A673 (cell line): ENCODE results near the gene PHACTR4. TPM values are rescaled to one million over a fixed set of nuclear protein-coding genes. Genes with fewer than 3 reads are reported as not detected.

Experiments
- BruUV-seq: library from RNA; stranded (reverse); fragments of 400-500 nt; replicated peaks from 2 replicates; lab custom pipeline; 2021; lab: Mats Ljungman, UMichigan
- CTCF ChIA-PET: fragments of 300-600 bp; sonication (Branson Sonifier 250); formaldehyde crosslinking; loops from one replicate; lab custom pipeline; 2022; ENCODE audit warnings: antibody characterized with exemption; lab: Charles Lee
- POLR2A ChIA-PET: fragments of 300-600 bp; sonication (Branson Sonifier 250); formaldehyde crosslinking; loops from one replicate; lab custom pipeline; 2022; ENCODE audit warnings: antibody characterized with exemption; ENCODE audit not compliant: low non-redundant PET; lab: Charles Lee
- DNase-seq: peaks from one replicate; pipeline ENCODE4 v3.0.0-alpha.2; 2015; ENCODE audit warnings: low spot score
- H3K27ac ChIP-seq: fragments of 200-600 bp; sonication (generic); 2 replicates; pipeline ENCODE4 v1.5.1; 2016; ENCODE audit warnings: mixed run types, low read depth, mild to moderate bottlenecking, mixed read lengths, antibody characterized with exemption, low read length; ENCODE audit not compliant: poor library complexity, severe bottlenecking
- H3K27me3 ChIP-seq: fragments of 200-600 bp; sonication (generic); replicated peaks from 2 replicates; pipeline ENCODE4 v1.6.1; 2017; ENCODE audit warnings: mixed run types, low read depth, mild to moderate bottlenecking, mixed read lengths, antibody characterized with exemption, low read length; ENCODE audit not compliant: insufficient read depth, poor library complexity
- H3K36me3 ChIP-seq: fragments of 200-600 bp; sonication (generic); 2 replicates; pipeline ENCODE4 v1.6.1; 2016; ENCODE audit warnings: mixed run types, mild to moderate bottlenecking, mixed read lengths, antibody characterized with exemption, low read length; ENCODE audit not compliant: insufficient read depth, poor library complexity, severe bottlenecking
- H3K4me1 ChIP-seq: fragments of 200-600 bp; sonication (generic); 2 replicates; pipeline ENCODE4 v1.6.1; 2017; ENCODE audit warnings: mixed run types, mild to moderate bottlenecking, mixed read lengths, antibody characterized with exemption, low read length; ENCODE audit not compliant: insufficient read depth, poor library complexity, severe bottlenecking
- H3K4me3 ChIP-seq: fragments of 200-600 bp; sonication (generic); 2 replicates; pipeline ENCODE4 v1.5.1; 2016; ENCODE audit warnings: low read depth, mixed run types, mild to moderate bottlenecking, mixed read lengths, low read length; ENCODE audit not compliant: poor library complexity, severe bottlenecking
- H3K9me3 ChIP-seq: fragments of 200-600 bp; sonication (generic); 2 replicates; pipeline ENCODE4 v1.6.1; 2016; ENCODE audit warnings: mixed run types, low read depth, mild to moderate bottlenecking, mixed read lengths, antibody characterized with exemption, low read length; ENCODE audit not compliant: poor library complexity, severe bottlenecking
- CTCF ChIP-seq: fragments of 300-800, 200-600 bp; sonication (generic); conservative IDR thresholded peaks from 2 replicates; pipeline ENCODE4 v1.5.1; 2017; ENCODE audit warnings: low read depth, mild to moderate bottlenecking, antibody characterized with exemption, low read length, moderate library complexity, mixed read lengths
- EZH2 ChIP-seq: fragments of 200-600 bp; sonication (generic); IDR thresholded peaks from 2 replicates; pipeline ENCODE4 v1.6.1; 2017; ENCODE audit warnings: borderline replicate concordance, low read depth, mild to moderate bottlenecking, mixed read lengths, antibody characterized with exemption, low read length; ENCODE audit not compliant: poor library complexity, severe bottlenecking
- intact Hi-C: fragments of 100-400 bp; cut with micrococcal nuclease; formaldehyde crosslinking; loops from one replicate; pipeline ENCODE4 v1.10.0; 2022; ENCODE audit not compliant: unreplicated experiment
- total RNA-seq: library from RNA; stranded (reverse); gene quantifications from 2 replicates; pipeline ENCODE4 v1.2.3, GENCODE V29; 2021

Gene PHACTR4
- total RNA-seq, 1 experiment from 2014 or later = 63.4 TPM

GRCh38 chr1:28426831-28427230, 57.3 kb downstream of the PHACTR4 start:
- Histone ChIP-seq H3K27me3 (no peaks in the 10 kb centered on the region), H3K4me1 (no peaks in the 10 kb centered on the region), H3K36me3 (no peaks in the 10 kb centered on the region), H3K27ac (no peak overlapping the region), H3K4me3 (no peak overlapping the region), H3K9me3 (no peaks in the 10 kb centered on the region)
- ChIA-PET POLR2A (no interaction called here), CTCF (no interaction called here)
- no peak for TF ChIP-seq EZH2
- no peak for TF ChIP-seq CTCF
- BruUV-seq = no TSS peak
- DNase-seq = no peak
- intact Hi-C loops = no loop called here

GRCh38 chr1:28428012-28428411, 58.5 kb downstream of the PHACTR4 start:
- intact Hi-C loops = no loop called here
- POLR2A ChIA-PET = no interaction called here
- Histone ChIP-seq H3K27me3 (no peaks in the 10 kb centered on the region), H3K36me3 (no peaks in the 10 kb centered on the region), H3K9me3 (no peaks in the 10 kb centered on the region), H3K4me1 (no peaks in the 10 kb centered on the region), H3K4me3 (no peak overlapping the region), H3K27ac (no peak overlapping the region)
- no peak for DNase-seq
- no TSS peak for BruUV-seq
- CTCF ChIA-PET = no interaction called here
- no peak for TF ChIP-seq EZH2
- no peak for TF ChIP-seq CTCF

DNA sequence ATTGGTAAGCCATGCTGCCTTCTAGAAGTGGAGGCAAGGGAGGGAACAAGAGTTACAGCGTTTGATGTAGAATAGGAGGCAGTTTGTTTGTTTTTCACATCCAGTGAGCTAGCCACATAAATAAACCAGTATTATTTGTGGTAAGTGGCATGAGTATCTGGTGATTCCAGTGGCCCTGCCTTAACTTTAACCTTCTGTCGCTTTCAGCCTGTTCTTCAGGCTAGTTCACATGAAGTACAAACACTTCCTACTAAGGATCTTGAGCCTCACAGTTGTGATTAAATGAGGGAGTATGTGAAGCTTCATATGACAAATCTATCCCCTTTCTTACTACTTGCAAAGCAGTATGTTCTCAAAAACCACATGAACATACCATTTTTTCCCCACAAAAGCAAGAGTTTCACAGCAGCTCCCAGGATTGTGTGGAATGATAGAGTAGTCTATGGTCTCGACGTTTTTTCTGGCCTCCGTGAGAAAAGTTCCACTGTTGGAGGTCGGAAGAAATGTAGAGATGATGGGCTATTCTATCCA, 59.5 kb downstream of the PHACTR4 start:
- no peaks in the 10 kb centered on the region for H3K36me3 ChIP-seq
- CTCF ChIA-PET = no interaction called here
- TF ChIP-seq CTCF (no peak), EZH2 (no peak)
- POLR2A ChIA-PET = no interaction called here
- no peak for DNase-seq
- intact Hi-C loops = no loop called here
- no peaks in the 10 kb centered on the region for H3K27me3 ChIP-seq
- H3K4me1 ChIP-seq = no peaks in the 10 kb centered on the region
- no peak overlapping the region for H3K27ac ChIP-seq
- no peaks in the 10 kb centered on the region for H3K9me3 ChIP-seq
- no TSS peak for BruUV-seq
- H3K4me3 ChIP-seq = no peak overlapping the region
